ENCODE data around the gene MYOCD.

DNA sequence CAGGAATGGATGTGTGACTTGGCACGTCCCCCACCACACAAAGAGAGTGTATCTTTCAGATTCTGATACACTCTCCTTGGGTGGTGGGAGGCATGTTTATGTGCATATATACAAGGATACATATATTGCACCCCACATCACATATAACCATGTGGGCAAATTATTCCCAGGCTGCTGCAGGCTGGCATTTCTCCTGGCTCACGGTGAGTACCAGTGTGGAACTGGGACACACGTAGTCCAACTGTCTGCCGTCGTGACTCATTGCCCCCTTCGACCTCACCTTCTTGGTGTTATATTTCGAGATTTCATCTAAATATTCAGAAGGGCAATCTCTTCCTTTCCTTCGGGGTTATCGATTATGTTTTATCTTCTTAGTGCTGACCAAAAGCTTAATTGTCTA is 148.0 kb downstream of the MYOCD start:
- TF ChIP-seq, protein P1, sequence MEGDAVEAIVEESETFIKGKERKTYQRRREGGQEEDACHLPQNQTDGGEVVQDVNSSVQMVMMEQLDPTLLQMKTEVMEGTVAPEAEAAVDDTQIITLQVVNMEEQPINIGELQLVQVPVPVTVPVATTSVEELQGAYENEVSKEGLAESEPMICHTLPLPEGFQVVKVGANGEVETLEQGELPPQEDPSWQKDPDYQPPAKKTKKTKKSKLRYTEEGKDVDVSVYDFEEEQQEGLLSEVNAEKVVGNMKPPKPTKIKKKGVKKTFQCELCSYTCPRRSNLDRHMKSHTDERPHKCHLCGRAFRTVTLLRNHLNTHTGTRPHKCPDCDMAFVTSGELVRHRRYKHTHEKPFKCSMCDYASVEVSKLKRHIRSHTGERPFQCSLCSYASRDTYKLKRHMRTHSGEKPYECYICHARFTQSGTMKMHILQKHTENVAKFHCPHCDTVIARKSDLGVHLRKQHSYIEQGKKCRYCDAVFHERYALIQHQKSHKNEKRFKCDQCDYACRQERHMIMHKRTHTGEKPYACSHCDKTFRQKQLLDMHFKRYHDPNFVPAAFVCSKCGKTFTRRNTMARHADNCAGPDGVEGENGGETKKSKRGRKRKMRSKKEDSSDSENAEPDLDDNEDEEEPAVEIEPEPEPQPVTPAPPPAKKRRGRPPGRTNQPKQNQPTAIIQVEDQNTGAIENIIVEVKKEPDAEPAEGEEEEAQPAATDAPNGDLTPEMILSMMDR (conservative IDR thresholded peaks at IDR 0.05 in 1 of 2, IDR thresholded peaks at IDR 0.05 in 1 of 2; ENCODE audit: extremely low read depth in 1 of 2, insufficient read depth in 1 of 2, low read depth in 1 of 2, low read length in 2 of 2) = no peak
- no peak for TF ChIP-seq EZH2 (IDR thresholded peaks at IDR 0.05; ENCODE audit: borderline replicate concordance, low read length)

Data from mammary epithelial cell (primary cell).